HG03575 (cell line): ENCODE data around the gene WDR5.

Source experiments
- ATAC-seq: cut with Tn5 transposase; IDR thresholded peaks from one replicate; pipeline ENCODE4 v1.9.1; 2021; ENCODE audit not compliant: unreplicated experiment, insufficient number of reproducible peaks, low FRiP score; ENCODE audit errors: extremely low read depth

WDR5 gene

GRCh38 chr9:134155812-134156377, 20.0 kb downstream of the WDR5 start:
- ATAC-seq = no peak

GRCh38 chr9:134156564-134157377, 20.9 kb downstream of the WDR5 start:
- ATAC-seq = no peak

GRCh38 chr9:134157378-134157885, 21.6 kb downstream of the WDR5 start:
- no peak for ATAC-seq

- ATAC-seq = no peak
These were observed 22.4 kb downstream of the WDR5 start for GRCh38 chr9:134158242-134158641.

GRCh38 chr9:134158753-134159392, 23.0 kb downstream of the WDR5 start:
- no peak for ATAC-seq

- ATAC-seq = no peak
These were observed 23.8 kb downstream of the WDR5 start for GRCh38 chr9:134159566-134160245.

GRCh38 chr9:134161647-134162046, 25.8 kb downstream of the WDR5 start:
- ATAC-seq = no peak

- no peak for ATAC-seq
These were observed 26.4 kb downstream of the WDR5 start for GRCh38 chr9:134162212-134162775.

GRCh38 chr9:134162926-134163370, 27.1 kb downstream of the WDR5 start:
- no peak for ATAC-seq

GRCh38 chr9:134163371-134164196, 27.7 kb downstream of the WDR5 start:
- ATAC-seq = no peak

- ATAC-seq = no peak
These were observed 29.0 kb downstream of the WDR5 start for GRCh38 chr9:134164879-134165278.

GRCh38 chr9:134165357-134166315, 29.8 kb downstream of the WDR5 start:
- no peak for ATAC-seq

GRCh38 chr9:134166374-134166773, 30.5 kb downstream of the WDR5 start:
- no peak for ATAC-seq

GRCh38 chr9:134167530-134167931, 31.6 kb downstream of the WDR5 start:
- ATAC-seq = no peak

GRCh38 chr9:134168757-134169550, 33.1 kb downstream of the WDR5 start:
- no peak for ATAC-seq

- ATAC-seq = no peak
These were observed 34.0 kb downstream of the WDR5 start for GRCh38 chr9:134169724-134170401.
